OCI-LY7 (cell line): ENCODE results near the gene FBXO36.

Source experiments
- CTCF ChIP-seq: fragments of 200-600 bp; sonication (generic); conservative IDR thresholded peaks from 2 replicates; pipeline ENCODE4 v1.5.1; 2014; ENCODE audit warnings: mild to moderate bottlenecking, antibody characterized with exemption, low read length, moderate library complexity, mixed read lengths
- EZH2phosphoT487 ChIP-seq: fragments of 200-600 bp; sonication (generic); IDR thresholded peaks from 2 replicates; pipeline ENCODE4 v1.6.1; 2018; ENCODE audit warnings: low read depth, borderline replicate concordance, mild to moderate bottlenecking, mixed run types, antibody characterized with exemption, low read length, moderate library complexity, mixed read lengths

GRCh38 chr2:230019742-230020141 is 97.4 kb downstream of the FBXO36 start:
- no peak for TF ChIP-seq CTCF
- no peak for TF ChIP-seq EZH2phosphoT487
